Measurements from ENCODE around the gene SLC4A9. TPM values are rescaled to one million over a fixed set of nuclear protein-coding genes. Genes with fewer than 3 reads are reported as not detected.

Gene SLC4A9
- total RNA-seq, 4 donors from 2014 or later: 0.38 to 2.5 (median 0.40) TPM; not detected in 1

- Histone ChIP-seq H3K27ac (peak overlapping the region in 1 of 4 donors; percentile 95), H3K27me3 (no peaks in the 10 kb centered on the region), H3K9me3 (no peaks in the 10 kb centered on the region), H3K4me1 (peaks cover 4 to 39% (median 9%) of the 10 kb centered on the region in 4 donors), H3K36me3 (no peaks in the 10 kb centered on the region), H3K4me3 (no peak overlapping the region)
- DNase-seq: peak in 2 of 3 donors; percentile 61 to 85
- peak in 1 of 2 donors; percentile 29 for TF ChIP-seq POLR2A (IDR thresholded peaks at IDR 0.05)
- TF ChIP-seq, protein P1, sequence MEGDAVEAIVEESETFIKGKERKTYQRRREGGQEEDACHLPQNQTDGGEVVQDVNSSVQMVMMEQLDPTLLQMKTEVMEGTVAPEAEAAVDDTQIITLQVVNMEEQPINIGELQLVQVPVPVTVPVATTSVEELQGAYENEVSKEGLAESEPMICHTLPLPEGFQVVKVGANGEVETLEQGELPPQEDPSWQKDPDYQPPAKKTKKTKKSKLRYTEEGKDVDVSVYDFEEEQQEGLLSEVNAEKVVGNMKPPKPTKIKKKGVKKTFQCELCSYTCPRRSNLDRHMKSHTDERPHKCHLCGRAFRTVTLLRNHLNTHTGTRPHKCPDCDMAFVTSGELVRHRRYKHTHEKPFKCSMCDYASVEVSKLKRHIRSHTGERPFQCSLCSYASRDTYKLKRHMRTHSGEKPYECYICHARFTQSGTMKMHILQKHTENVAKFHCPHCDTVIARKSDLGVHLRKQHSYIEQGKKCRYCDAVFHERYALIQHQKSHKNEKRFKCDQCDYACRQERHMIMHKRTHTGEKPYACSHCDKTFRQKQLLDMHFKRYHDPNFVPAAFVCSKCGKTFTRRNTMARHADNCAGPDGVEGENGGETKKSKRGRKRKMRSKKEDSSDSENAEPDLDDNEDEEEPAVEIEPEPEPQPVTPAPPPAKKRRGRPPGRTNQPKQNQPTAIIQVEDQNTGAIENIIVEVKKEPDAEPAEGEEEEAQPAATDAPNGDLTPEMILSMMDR (IDR thresholded peaks at IDR 0.05): no peak
Measured at GRCh38 chr5:140349244-140349643, 10.8 kb upstream of the SLC4A9 start.

GRCh38 chr5:140351609-140352334 lies 8.2 kb upstream of the SLC4A9 start:
- DNase-seq: peak in 2 of 3 donors; percentile 40 to 73
- H3K36me3 ChIP-seq: no peaks in the 10 kb centered on the region
- H3K4me1 ChIP-seq: peaks cover 0 to 25% (median 9%) of the 10 kb centered on the region in 4 donors
- no peaks in the 10 kb centered on the region for H3K9me3 ChIP-seq
- no peak overlapping the region for H3K4me3 ChIP-seq
- TF ChIP-seq POLR2A (IDR thresholded peaks at IDR 0.05): no peak
- TF ChIP-seq, protein P1 (IDR thresholded peaks at IDR 0.05): peak; percentile 87 to 96 (median 90)
- H3K27ac ChIP-seq: no peak overlapping the region
- H3K27me3 ChIP-seq: no peaks in the 10 kb centered on the region

GRCh38 chr5:140355546-140355945 lies 4.4 kb upstream of the SLC4A9 start:
- DNase-seq: no peak
- TF ChIP-seq POLR2A (IDR thresholded peaks at IDR 0.05): no peak
- TF ChIP-seq, protein P1 (IDR thresholded peaks at IDR 0.05): no peak
- H3K9me3 ChIP-seq: no peaks in the 10 kb centered on the region
- H3K4me1 ChIP-seq: peaks cover 0 to 9% (median 0%) of the 10 kb centered on the region in 4 donors
- H3K27me3 ChIP-seq: no peaks in the 10 kb centered on the region
- no peak overlapping the region for H3K4me3 ChIP-seq
- H3K36me3 ChIP-seq: no peaks in the 10 kb centered on the region
- H3K27ac ChIP-seq: no peak overlapping the region

- Histone ChIP-seq H3K36me3 (no peaks in the 10 kb centered on the region), H3K4me3 (no peak overlapping the region), H3K27me3 (no peaks in the 10 kb centered on the region), H3K4me1 (peaks cover 0 to 9% (median 0%) of the 10 kb centered on the region in 4 donors), H3K27ac (peak overlapping the region in 1 of 4 donors; percentile 68), H3K9me3 (no peaks in the 10 kb centered on the region)
- DNase-seq: no peak
- TF ChIP-seq, protein P1 (IDR thresholded peaks at IDR 0.05): no peak
- no peak for TF ChIP-seq POLR2A (IDR thresholded peaks at IDR 0.05)
Measured at GRCh38 chr5:140356853-140357725, 2.9 kb upstream of the SLC4A9 start.

DNA sequence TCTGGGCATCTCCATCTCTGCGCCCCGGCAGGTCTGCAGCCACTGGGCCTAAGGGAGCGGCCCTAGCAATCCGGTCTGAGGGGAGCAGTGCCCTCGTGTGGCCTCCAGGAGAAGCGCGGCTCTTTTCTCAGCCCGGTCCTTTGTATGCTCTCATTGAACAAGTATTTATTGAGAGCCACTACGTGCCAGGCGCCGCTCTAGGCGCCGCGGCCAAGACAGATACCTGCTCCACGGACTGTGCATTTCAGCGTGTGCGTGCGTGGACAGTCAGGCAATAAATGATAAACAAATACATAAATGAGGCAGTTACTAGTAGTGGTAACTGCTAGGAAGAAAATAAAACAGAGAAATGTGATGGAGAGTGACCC lies 2.3 kb upstream of the SLC4A9 start:
- Histone ChIP-seq H3K9me3 (no peaks in the 10 kb centered on the region), H3K27me3 (no peaks in the 10 kb centered on the region), H3K4me3 (no peak overlapping the region), H3K27ac (peak overlapping the region in 2 of 4 donors; percentile 53 to 68), H3K4me1 (peaks cover 0 to 9% (median 0%) of the 10 kb centered on the region in 4 donors), H3K36me3 (no peaks in the 10 kb centered on the region)
- peak; percentile 68 to 93 (median 92) for DNase-seq
- TF ChIP-seq POLR2A (IDR thresholded peaks at IDR 0.05): peak in 1 of 2 donors; percentile 47
- TF ChIP-seq, protein P1 (IDR thresholded peaks at IDR 0.05): peak; percentile 13 to 97 (median 92)
